HG03342 (cell line): ENCODE data around the gene SIGLEC5.
"Not testable (repeated sequence)": the region's sequence is repeated elsewhere in the genome, so short reads cannot be mapped to it uniquely, and the experiment has no call there.

Source experiments
- ATAC-seq: cut with Tn5 transposase; IDR thresholded peaks from one replicate; pipeline ENCODE4 v1.9.1; 2021; ENCODE audit warnings: mild to moderate bottlenecking, moderate library complexity; ENCODE audit not compliant: unreplicated experiment

SIGLEC5 gene

DNA sequence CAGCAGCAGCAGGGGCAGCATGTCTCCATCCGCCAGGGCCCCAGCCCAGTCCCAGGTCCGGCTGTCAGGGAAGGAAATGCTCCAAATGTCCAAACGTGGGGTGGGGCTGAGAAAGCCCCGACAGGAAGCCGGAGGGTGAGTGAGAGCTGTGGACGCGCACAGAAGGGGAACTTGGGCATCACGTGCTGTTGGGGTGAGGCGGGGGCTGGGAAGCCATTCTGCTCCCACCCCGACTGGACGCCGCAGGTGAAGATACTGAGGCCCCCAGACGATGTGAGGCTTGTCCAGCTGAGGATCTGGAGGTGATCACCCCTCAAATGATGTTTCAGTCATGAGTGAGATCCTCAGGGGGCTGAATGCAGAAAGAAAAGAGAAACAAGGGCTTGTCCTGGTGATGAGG is at the start of gene SIGLEC5:
Gene SIGLEC5 (minus strand): TSS at position 87 of the 400 bp plus-strand sequence. CDS start 66 bp downstream, at position 21.
- not testable (repeated sequence) for ATAC-seq

- ATAC-seq, result no peak
Observed at GRCh38 chr19:51676566-51677083, 46.4 kb upstream of the SIGLEC5 start.

- not testable (repeated sequence) for ATAC-seq
Observed at GRCh38 chr19:51675911-51676565, 45.8 kb upstream of the SIGLEC5 start.

DNA sequence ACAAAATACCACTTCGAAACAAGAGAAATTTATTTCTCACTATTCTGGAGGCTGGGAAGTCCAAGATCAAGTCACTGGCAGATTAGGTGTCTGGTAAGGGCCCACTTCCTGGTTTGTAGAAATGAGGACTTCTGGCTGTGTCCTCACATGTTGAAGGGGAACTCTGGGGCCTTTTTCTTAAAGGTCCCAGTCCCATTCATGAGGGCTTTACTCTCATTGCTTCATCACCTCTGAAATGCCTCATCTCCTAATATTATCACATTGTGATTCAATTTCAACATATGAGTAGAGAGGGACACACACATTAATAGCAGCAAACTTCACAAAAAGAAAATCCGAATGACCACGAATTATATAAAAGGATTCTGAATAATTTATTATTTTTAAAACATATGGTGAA is 38.0 kb upstream of the SIGLEC5 start:
- no peak for ATAC-seq

- ATAC-seq, result no peak
Observed at GRCh38 chr19:51664997-51665396, 34.8 kb upstream of the SIGLEC5 start.

DNA sequence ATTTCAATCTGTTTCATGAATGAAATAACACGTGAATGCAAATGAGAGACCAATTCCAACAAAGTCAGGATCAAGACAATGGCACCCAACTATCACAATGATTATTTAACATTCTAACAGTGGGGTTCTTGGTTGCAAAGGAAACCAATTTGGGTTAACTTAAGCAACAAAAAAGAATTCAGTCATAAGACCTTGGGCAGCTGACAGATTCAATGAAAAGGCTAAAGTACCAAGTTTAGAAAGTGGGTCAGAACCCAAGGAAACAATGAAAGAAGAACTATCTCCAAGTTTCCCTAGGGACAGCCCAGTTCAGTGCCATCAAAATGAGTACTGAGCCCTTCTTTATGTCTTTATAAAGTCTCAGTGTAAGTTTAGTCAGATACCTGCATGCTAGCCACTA is 33.9 kb upstream of the SIGLEC5 start:
- ATAC-seq, result no peak

DNA sequence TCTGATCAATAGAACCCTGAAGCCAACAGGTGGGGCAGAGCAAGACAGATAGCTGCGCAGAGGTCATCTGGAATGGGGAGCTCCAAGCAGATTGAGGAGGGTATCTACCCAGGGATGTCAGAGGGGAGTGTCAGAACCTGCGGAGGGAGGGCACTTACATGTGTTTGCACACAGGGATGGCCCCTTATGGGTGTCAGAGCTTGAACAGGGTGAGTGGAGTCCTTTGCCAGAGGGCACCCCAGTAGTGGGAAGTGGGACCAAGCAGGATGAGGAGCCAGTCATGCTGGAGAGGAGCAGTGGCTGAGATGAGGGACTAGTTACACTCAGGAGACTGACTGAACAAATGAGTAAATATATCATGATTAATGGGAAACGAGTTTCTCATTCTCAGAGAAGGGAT is 33.4 kb upstream of the SIGLEC5 start:
- ATAC-seq, result no peak

DNA sequence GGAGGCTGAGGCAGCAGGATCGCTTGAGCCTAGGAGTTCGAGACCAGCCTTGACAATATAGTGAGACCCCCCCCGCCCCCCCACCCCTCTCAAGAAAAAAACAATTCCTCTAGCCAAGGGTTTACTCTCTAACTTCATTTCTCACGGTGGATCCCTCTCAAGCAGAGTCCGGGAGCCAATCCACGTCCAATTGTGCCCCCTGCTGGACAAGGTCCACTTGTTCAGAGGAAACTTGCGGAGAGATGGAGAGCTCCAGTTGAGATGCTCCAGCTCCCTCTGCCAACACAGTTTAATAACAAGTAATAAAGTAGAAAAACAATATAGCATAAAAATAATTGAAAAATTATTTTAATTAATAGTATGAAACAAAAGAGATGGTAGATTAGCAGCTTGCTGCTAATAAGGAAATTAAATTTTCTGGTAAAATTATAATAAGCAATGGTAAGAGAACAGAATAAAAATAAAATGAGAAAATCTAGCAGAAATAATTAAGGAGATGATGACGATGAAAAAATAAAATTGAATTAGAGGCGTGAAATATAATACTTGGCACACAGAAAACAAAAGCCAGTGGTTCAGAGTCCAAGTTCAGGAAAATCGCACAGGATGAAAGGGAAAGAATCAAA is 30.9 kb upstream of the SIGLEC5 start:
- ATAC-seq, result no peak

DNA sequence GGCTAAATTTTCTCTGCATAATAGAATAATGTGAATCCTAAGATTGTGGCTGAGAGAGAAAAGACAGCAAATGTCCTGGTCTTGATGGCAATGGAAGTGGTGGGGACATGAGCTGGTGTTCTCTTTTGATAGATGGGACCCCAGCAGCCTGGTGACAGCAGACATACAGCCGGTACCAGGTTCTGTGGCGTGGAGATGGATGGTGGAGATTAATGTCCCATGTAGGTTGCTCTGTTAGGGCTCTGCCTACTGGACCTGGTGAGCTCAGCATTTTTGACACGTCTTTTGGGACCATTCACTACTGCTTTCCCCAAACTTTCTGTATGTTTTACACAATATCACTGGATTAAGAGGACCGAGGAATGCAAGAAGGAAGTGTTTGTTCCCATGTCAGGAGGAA is 24.6 kb upstream of the SIGLEC5 start:
- no peak for ATAC-seq

GRCh38 chr19:51653162-51653561 is 23.0 kb upstream of the SIGLEC5 start:
- no peak for ATAC-seq

DNA sequence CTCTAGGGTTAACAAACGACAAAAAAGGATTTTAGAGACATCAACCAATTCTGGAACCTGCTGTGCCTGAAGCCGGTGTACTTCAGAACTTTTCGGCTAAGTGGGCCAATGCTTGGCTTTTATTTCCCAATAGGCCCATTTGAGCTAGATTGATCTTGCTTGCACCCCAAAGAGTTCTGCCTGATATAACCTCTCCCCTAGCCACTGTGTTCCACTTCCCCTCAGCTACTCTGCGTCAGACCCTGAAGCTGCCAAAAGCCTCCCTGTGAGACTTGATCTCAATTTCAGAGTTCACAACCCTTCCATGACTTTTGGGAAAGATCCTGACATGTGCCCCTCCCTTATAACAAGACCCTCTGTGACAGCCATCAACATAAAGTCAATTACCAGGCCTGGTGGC is 22.1 kb upstream of the SIGLEC5 start:
- no peak for ATAC-seq

- ATAC-seq, result no peak
Observed at GRCh38 chr19:51651216-51651846, 21.1 kb upstream of the SIGLEC5 start.

DNA sequence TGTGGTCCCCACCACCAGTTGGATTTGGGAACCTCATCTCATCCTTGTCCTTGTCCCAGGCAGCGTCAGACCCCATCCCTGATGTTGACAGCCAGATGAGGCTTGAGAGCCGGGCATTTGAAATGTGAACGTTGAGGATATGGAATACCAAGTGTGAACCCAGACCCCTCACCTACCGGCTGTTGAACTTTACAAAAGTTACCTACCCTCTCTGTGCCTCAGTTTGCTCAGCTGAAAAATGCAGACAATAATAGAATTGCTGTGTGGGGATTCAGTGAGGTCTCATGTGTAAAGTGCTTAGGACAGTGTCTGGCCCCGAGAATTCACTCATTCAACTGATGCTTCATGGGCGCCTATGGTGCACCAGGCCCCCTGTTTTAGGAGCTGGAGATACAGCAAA is 17.1 kb upstream of the SIGLEC5 start:
- no peak for ATAC-seq

DNA sequence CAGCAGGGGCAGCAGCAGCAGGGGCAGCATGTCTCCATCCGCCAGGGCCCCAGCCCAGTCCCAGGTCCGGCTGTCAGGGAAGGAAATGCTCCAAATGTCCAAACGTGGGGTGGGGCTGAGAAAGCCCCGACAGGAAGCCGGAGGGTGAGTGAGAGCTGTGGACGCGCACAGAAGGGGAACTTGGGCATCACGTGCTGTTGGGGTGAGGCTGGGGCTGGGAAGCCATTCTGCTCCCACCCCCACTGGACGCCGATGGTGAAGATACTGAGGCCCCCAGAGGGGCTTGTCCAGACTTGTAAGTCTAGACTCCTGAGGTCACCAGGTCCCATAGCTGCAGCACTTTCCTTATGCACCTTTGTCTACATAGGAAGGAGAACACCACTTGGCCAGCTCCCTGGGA is 16.5 kb upstream of the SIGLEC5 start, which contains the start of gene SIGLEC14:
Gene SIGLEC14 (minus strand): TSS at position 96 of the 400 bp plus-strand sequence. CDS start 66 bp downstream, at position 30.
- not testable (repeated sequence) for ATAC-seq

DNA sequence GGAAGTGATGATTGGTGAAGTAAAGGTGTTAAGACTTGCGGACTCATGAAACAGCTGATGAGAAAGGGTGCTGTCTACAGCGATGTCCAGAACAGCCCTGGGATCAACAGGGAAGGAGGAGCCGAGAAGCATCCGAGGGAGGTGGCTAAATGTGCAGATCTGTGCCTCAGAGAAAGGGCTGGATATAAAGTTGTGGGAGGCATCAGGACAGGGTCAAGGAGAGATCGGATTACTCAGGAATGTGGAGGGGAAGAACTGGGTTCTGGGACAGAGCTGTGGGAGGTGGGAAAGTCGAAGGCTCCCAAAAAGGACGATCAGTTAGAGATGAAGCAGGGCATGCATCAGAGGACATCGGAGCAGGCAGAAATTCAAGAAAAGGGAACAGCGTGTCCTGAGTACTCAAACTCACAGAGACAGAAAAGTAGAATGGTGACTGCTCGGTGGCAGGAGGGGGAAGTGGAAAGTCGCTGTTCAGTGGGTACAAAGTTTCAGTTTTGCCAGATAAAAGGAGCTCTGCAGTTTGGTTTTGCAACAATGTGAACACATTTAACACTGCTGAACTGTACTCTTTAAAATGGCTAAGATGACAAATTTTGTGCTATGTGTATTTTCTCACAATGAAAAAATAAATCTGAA is 14.6 kb upstream of the SIGLEC5 start:
- no peak for ATAC-seq

DNA sequence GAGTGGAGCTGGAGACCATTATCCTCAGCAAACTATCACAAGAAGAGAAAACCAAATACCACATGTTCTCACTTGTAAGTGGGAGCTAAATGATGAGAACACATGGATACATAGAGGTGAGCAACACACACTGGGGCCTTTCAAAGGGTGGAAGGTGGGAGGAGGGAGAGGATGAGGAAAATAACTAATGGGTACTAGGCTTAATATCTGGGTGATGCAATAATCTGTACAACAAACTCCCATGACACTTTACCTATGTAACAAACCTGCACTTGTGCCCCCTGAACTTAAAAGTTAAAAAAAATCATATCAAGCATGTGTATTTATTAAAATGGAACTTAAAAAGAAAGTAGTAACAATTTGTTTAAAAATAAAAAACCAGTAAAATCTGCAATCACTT is 11.4 kb upstream of the SIGLEC5 start:
- ATAC-seq, result no peak

DNA sequence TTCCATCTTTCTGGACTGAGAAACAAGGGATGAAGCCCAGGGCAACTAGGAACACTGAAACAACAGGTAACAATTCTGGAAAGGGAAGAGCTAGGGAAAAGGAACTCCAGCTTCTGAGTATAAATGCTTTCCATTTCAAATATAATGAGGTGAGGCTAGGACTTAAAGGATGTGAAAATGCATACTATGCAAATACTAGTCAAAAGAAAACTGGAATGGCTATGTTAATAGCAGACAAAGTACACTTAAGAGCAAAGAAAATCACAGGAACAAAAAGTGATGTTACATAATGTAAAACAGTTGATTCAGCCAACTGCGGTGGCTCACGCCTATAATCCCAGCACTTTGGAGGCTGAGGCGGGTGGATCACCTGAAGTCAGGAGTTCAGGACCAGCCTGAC is 10.2 kb upstream of the SIGLEC5 start:
- ATAC-seq, result no peak

DNA sequence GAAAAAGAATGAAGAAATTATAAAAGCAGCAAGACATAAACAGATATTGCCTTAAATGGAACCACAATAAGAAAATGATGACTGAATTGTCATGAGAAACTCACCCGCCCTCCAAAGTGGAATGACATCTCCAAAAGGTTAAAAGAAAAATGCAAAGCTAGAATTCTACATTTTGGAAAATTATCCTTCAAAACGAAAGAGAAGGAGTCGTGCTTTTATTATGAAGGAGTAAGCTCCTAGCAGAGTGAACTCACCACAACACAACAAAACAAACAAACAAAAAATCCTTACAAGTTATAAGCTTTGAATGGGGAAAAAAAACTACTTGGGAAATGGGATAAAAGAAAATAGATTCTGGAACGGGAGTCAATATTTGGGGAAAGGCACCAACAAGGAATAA is 9.7 kb upstream of the SIGLEC5 start:
- no peak for ATAC-seq

DNA sequence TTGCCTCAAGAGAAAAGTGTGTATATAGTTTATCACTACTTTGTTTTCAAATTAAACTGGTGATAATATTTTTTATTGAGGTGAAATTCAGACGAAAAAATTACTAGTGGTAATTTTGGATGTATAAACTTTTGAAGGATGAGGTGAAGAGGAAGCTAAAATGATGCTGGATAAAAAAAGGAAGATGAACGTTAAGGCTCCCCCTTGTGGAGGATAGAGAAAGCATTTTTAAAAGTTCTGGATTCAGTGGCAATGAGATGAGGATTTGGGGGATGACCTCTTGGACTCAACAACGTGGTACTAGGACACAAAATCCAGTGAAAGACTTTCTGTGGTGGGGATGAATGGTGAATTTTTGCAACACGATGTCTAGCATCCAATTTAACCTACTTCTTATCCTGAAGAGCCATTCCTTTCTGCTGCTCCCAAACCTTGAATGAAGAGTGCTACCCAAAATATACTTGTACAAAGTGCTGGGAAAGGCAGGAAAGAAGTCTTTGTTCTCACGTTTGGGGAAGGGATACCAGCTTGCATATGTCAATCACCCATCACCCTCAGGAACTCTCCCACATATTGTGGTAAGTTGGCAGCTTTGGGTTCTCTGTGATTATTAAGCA is 7.3 kb upstream of the SIGLEC5 start:
- no peak for ATAC-seq

- ATAC-seq, result no peak
Observed at GRCh38 chr19:51632126-51632525, 1.9 kb upstream of the SIGLEC5 start.
